Astrocyte (in vitro differentiated cells and primary cell): Measurements from ENCODE around the gene SUOX. TPM values are rescaled to one million over a fixed set of nuclear protein-coding genes. Genes with fewer than 3 reads are reported as not detected.

ENCODE experiments used
- DNase-seq: peaks from one replicate; pipeline ENCODE4 v3.0.0-alpha.2; 2010; ENCODE audit warnings: low read depth
- FAIRE-seq: peaks from 2 replicates; lab custom pipeline; 2011; peaks lifted over from hg19 to GRCh38; lab: Jason Lieb, UNC
- H2AFZ ChIP-seq: 2 replicates; pipeline ENCODE4 v1.6.0; 2012; ENCODE audit warnings: low read depth, low read length, inconsistent platforms
- H3K27ac ChIP-seq: 2 replicates; pipeline ENCODE4 v1.5.1; 2011; ENCODE audit warnings: low read depth, low read length, inconsistent platforms
- H3K27me3 ChIP-seq: 2 replicates; pipeline ENCODE4 v1.6.0; 2011; ENCODE audit warnings: low read length, inconsistent platforms; ENCODE audit not compliant: insufficient read depth
- H3K36me3 ChIP-seq: 2 replicates; pipeline ENCODE4 v1.5.1; 2011; ENCODE audit warnings: low read length, inconsistent platforms; ENCODE audit not compliant: insufficient read depth
- H3K4me1 ChIP-seq: 2 replicates; pipeline ENCODE4 v1.5.1; 2011; ENCODE audit warnings: low read length, inconsistent platforms; ENCODE audit not compliant: insufficient read depth
- H3K4me2 ChIP-seq: 2 replicates; pipeline ENCODE4 v1.6.0; 2012; ENCODE audit warnings: low read length, inconsistent platforms
- H3K4me3 ChIP-seq: 2 replicates; pipeline ENCODE4 v1.5.1; 2011; ENCODE audit warnings: low read depth, mild to moderate bottlenecking, low read length, inconsistent platforms; ENCODE audit not compliant: insufficient read depth
- H3K79me2 ChIP-seq: 2 replicates; pipeline ENCODE4 v1.6.0; 2012; ENCODE audit warnings: mild to moderate bottlenecking, low read length, inconsistent platforms; ENCODE audit not compliant: insufficient read depth
- H3K9ac ChIP-seq: 2 replicates; pipeline ENCODE4 v1.6.0; 2012; ENCODE audit warnings: mild to moderate bottlenecking, low read length, inconsistent platforms
- H3K9me3 ChIP-seq: 2 replicates; pipeline ENCODE4 v1.5.1; 2012; ENCODE audit warnings: low read depth, mild to moderate bottlenecking, low read length, inconsistent platforms; ENCODE audit not compliant: insufficient read depth
- H4K20me1 ChIP-seq: 2 replicates; pipeline ENCODE4 v1.6.0; 2012; ENCODE audit warnings: low read length, inconsistent platforms; ENCODE audit not compliant: insufficient read depth
- H3K27ac Mint-ChIP-seq: one replicate; pipeline ENCODE4 v1.8.0; 2021; ENCODE audit warnings: mild to moderate bottlenecking, mixed read lengths; ENCODE audit not compliant: unreplicated experiment
- H3K27me3 Mint-ChIP-seq: one replicate; pipeline ENCODE4 v1.8.0; 2021; ENCODE audit warnings: low read depth, mixed read lengths; ENCODE audit not compliant: unreplicated experiment
- H3K36me3 Mint-ChIP-seq: one replicate; pipeline ENCODE4 v1.8.0; 2021; ENCODE audit warnings: low read depth, mixed read lengths; ENCODE audit not compliant: unreplicated experiment
- H3K4me1 Mint-ChIP-seq: one replicate; pipeline ENCODE4 v1.8.0; 2021; ENCODE audit warnings: low read depth, mixed read lengths; ENCODE audit not compliant: unreplicated experiment
- H3K4me3 Mint-ChIP-seq: one replicate; pipeline ENCODE4 v1.8.0; 2021; ENCODE audit warnings: mild to moderate bottlenecking, moderate library complexity, mixed read lengths; ENCODE audit not compliant: unreplicated experiment
- H3K9me3 Mint-ChIP-seq: one replicate; pipeline ENCODE4 v1.8.0; 2021; ENCODE audit warnings: mild to moderate bottlenecking, mixed read lengths; ENCODE audit not compliant: unreplicated experiment
- EZH2 ChIP-seq: IDR thresholded peaks from 2 replicates; pipeline ENCODE4 v1.6.1; 2012; ENCODE audit warnings: mild to moderate bottlenecking, low read length, inconsistent platforms; ENCODE audit not compliant: insufficient read depth
- total RNA-seq: library from RNA; stranded (reverse); gene quantifications from 2 replicates; pipeline ENCODE4 v1.2.1, GENCODE V29; 2021
- TF ChIP-seq, protein P1 (sequence below): IDR thresholded peaks from 2 replicates; pipeline ENCODE4 v1.5.1; 2011; ENCODE audit warnings: low read depth, mild to moderate bottlenecking, inconsistent platforms, low read length, moderate library complexity; ENCODE audit not compliant: insufficient read depth

SUOX gene
- total RNA-seq, 1 donor from 2014 or later, result 14.3 TPM

DNA sequence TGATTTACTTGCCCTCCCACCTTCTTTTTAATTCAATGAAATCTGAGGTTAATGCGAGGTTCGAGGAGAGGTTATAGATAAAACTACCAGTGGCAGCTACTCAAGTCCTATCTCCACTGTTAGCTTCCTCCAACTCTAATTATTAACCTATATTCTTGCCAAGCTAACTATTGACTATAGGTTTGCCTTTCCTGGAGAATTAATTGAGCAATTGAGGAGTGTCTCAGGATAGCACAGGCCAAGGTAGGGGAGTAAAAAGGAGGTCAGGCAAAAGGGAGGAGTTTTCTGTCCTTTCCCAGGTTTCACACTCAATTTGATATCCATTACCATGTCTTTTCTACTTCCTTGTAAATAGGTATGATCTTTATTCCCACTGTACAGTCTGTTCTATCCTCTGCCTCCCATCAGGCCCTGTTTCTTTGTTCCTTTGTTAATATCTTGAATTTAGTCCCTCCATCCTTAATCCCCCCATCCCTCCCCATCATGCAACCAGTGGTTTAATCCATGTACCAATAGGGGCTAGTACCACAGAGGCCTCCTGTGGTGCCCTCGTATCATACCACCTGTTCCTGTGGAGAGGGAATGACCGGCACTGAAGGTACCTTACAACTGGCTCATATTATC is 3.7 kb upstream of the SUOX start:
- FAIRE-seq, result no peak
- TF ChIP-seq EZH2, result no peak
- TF ChIP-seq, protein P1, sequence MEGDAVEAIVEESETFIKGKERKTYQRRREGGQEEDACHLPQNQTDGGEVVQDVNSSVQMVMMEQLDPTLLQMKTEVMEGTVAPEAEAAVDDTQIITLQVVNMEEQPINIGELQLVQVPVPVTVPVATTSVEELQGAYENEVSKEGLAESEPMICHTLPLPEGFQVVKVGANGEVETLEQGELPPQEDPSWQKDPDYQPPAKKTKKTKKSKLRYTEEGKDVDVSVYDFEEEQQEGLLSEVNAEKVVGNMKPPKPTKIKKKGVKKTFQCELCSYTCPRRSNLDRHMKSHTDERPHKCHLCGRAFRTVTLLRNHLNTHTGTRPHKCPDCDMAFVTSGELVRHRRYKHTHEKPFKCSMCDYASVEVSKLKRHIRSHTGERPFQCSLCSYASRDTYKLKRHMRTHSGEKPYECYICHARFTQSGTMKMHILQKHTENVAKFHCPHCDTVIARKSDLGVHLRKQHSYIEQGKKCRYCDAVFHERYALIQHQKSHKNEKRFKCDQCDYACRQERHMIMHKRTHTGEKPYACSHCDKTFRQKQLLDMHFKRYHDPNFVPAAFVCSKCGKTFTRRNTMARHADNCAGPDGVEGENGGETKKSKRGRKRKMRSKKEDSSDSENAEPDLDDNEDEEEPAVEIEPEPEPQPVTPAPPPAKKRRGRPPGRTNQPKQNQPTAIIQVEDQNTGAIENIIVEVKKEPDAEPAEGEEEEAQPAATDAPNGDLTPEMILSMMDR, result no peak
- no peak overlapping the region for H3K27ac ChIP-seq
- no peaks in the 10 kb centered on the region for H4K20me1 ChIP-seq
- Mint-ChIP-seq H3K9me3 (no peaks in the 10 kb centered on the region), H3K4me3 (peak overlapping the region; percentile 34), H3K27ac (no peak overlapping the region), H3K4me1 (no peaks in the 10 kb centered on the region), H3K27me3 (no peaks in the 10 kb centered on the region), H3K36me3 (peaks cover 17% of the 10 kb centered on the region)
- H3K79me2 ChIP-seq, result peaks cover 6% of the 10 kb centered on the region
- H3K9me3 ChIP-seq, result no peaks in the 10 kb centered on the region
- H3K36me3 ChIP-seq, result peaks cover 47% of the 10 kb centered on the region
- no peak overlapping the region for H3K9ac ChIP-seq
- DNase-seq, result no peak
- H3K4me2 ChIP-seq, result no peak overlapping the region
- H3K27me3 ChIP-seq, result no peaks in the 10 kb centered on the region
- H3K4me3 ChIP-seq, result no peak overlapping the region
- no peak overlapping the region for H2AFZ ChIP-seq
- H3K4me1 ChIP-seq, result peaks cover 6% of the 10 kb centered on the region

DNA sequence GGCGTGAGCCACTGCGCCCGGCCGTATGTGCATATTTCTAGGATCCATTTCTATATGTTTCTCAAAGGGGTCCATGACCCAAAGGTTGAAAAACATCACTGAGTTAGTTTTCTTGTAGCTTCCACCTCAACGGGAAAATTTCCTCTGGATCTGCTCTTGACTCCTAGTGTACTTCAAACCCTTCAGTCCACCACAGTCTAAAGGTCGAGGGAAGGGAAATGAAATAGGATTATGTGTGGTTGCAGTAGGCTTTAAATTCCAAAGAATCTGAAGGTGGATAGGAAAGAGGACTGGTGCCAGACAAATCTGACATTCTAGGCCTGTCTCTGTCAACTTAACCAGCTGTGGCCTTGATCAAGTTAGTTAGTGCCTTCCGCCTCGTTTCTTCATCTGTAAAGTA is 1.7 kb upstream of the SUOX start:
- Histone ChIP-seq H3K79me2 (peaks cover 6% of the 10 kb centered on the region), H3K4me2 (no peak overlapping the region), H3K9me3 (no peaks in the 10 kb centered on the region), H3K9ac (no peak overlapping the region), H3K4me1 (peaks cover 6% of the 10 kb centered on the region), H2AFZ (no peak overlapping the region), H3K27ac (no peak overlapping the region), H3K36me3 (peaks cover 38% of the 10 kb centered on the region), H4K20me1 (no peaks in the 10 kb centered on the region), H3K27me3 (no peaks in the 10 kb centered on the region), H3K4me3 (no peak overlapping the region)
- Mint-ChIP-seq H3K4me1 (no peaks in the 10 kb centered on the region), H3K9me3 (no peaks in the 10 kb centered on the region), H3K4me3 (no peak overlapping the region), H3K27ac (no peak overlapping the region), H3K27me3 (no peaks in the 10 kb centered on the region), H3K36me3 (peaks cover 14% of the 10 kb centered on the region)
- DNase-seq (no peak), FAIRE-seq (no peak)
- no peak for TF ChIP-seq EZH2
- TF ChIP-seq, protein P1, result no peak

DNA sequence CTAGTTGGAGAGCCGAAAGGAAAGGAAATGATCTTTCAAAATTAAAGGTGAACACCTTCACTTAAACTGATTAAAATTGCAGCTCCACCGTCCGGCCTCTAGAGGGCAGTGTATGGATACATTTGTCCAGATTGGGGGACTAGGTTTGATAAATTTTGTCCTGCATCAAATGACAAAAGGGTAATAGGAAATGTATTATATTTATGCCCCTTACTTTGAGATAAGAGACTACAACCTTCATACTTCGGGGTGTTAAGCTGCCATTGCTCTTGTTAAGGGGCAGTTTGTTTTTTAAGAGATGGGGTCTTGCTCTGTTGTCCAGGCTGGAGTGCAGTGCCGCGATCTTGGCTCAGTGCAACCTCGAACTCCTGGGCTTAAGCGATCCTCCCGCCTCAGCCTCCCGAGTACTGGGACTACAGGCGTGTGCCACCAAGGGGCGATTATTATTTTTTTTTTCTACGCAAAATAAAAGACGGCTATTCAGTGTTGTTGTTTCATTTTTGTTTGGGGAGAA is 818 bp upstream of the SUOX start:
- TF ChIP-seq, protein P1, result peak; percentile 94
- no peak for TF ChIP-seq EZH2
- no peaks in the 10 kb centered on the region for H3K27me3 Mint-ChIP-seq
- H3K4me3 Mint-ChIP-seq, result peak overlapping the region; percentile 94
- Histone ChIP-seq H3K27me3 (no peaks in the 10 kb centered on the region), H2AFZ (no peak overlapping the region), H3K4me2 (peak overlapping the region; percentile 93), H3K4me1 (peaks cover 6% of the 10 kb centered on the region), H3K27ac (no peak overlapping the region), H3K79me2 (peaks cover 6% of the 10 kb centered on the region), H3K4me3 (peak overlapping the region; percentile 85), H3K9me3 (no peaks in the 10 kb centered on the region), H4K20me1 (no peaks in the 10 kb centered on the region), H3K9ac (peak overlapping the region; percentile 85), H3K36me3 (peaks cover 29% of the 10 kb centered on the region)
- H3K36me3 Mint-ChIP-seq, result peaks cover 9% of the 10 kb centered on the region
- FAIRE-seq (no peak), DNase-seq (peak; percentile 18)
- no peaks in the 10 kb centered on the region for H3K9me3 Mint-ChIP-seq
- H3K4me1 Mint-ChIP-seq, result no peaks in the 10 kb centered on the region
- H3K27ac Mint-ChIP-seq, result peak overlapping the region; percentile 62
